OCI-LY7 (cell line): ENCODE data around the gene CALN1. TPM values are rescaled to one million over a fixed set of nuclear protein-coding genes. Genes with fewer than 3 reads are reported as not detected.

Experiments
- BruUV-seq: library from RNA; stranded (reverse); fragments of 400-500 nt; replicated peaks from 2 replicates; lab custom pipeline; 2021; lab: Mats Ljungman, UMichigan
- CTCF ChIA-PET: fragments of 300-600 bp; sonication (Branson Sonifier 250); formaldehyde crosslinking; loops from one replicate; lab custom pipeline; 2022; ENCODE audit warnings: antibody characterized with exemption; ENCODE audit not compliant: unreplicated experiment; lab: Charles Lee
- POLR2A ChIA-PET: fragments of 300-600 bp; sonication (Branson Sonifier 250); formaldehyde crosslinking; loops from one replicate; lab custom pipeline; 2022; ENCODE audit warnings: antibody characterized with exemption; lab: Charles Lee
- DNase-seq: peaks from one replicate; pipeline ENCODE4 v3.0.0-alpha.2; 2015; ENCODE audit warnings: low spot score
- H2AFZ ChIP-seq: fragments of 200-600 bp; sonication (generic), shearing (Covaris generic); 2 replicates; pipeline ENCODE4 v1.6.1; 2014; ENCODE audit warnings: mild to moderate bottlenecking, antibody characterized with exemption, low read length, moderate library complexity
- H3K27ac ChIP-seq: fragments of 200-600 bp; sonication (generic); 2 replicates; pipeline ENCODE4 v1.5.1; 2014; ENCODE audit warnings: mixed run types, low read depth, mild to moderate bottlenecking, moderate library complexity, low read length, inconsistent platforms; ENCODE audit not compliant: poor library complexity, severe bottlenecking
- H3K36me3 ChIP-seq: fragments of 200-600 bp; sonication (generic); 2 replicates; pipeline ENCODE4 v1.6.1; 2014; ENCODE audit warnings: mild to moderate bottlenecking, antibody characterized with exemption, low read length, moderate library complexity, mixed read lengths; ENCODE audit not compliant: insufficient read depth
- H3K4me1 ChIP-seq: fragments of 200-600 bp; sonication (generic); 2 replicates; pipeline ENCODE4 v1.5.1; 2014; ENCODE audit warnings: mild to moderate bottlenecking, low read length; ENCODE audit not compliant: insufficient read depth, poor library complexity, severe bottlenecking
- H3K4me2 ChIP-seq: fragments of 200-600 bp; sonication (generic); 2 replicates; pipeline ENCODE4 v1.6.1; 2014; ENCODE audit warnings: mild to moderate bottlenecking, low read length
- H3K4me3 ChIP-seq: fragments of 200-600 bp; sonication (generic); 2 replicates; pipeline ENCODE4 v1.5.1; 2014; ENCODE audit warnings: mild to moderate bottlenecking, low read depth, low read length; ENCODE audit not compliant: poor library complexity, severe bottlenecking
- H3K79me2 ChIP-seq: fragments of 200-600 bp; sonication (generic); 2 replicates; pipeline ENCODE4 v1.6.1; 2016; ENCODE audit warnings: low read depth, mild to moderate bottlenecking, low read length, moderate library complexity, mixed read lengths; ENCODE audit not compliant: insufficient read depth
- H3K9me2 ChIP-seq: fragments of 200-600 bp; sonication (generic); 2 replicates; pipeline ENCODE4 v1.6.1; 2016; ENCODE audit warnings: mild to moderate bottlenecking, low read length, mixed read lengths; ENCODE audit not compliant: insufficient read depth
- H3K9me3 ChIP-seq: fragments of 200-600 bp; sonication (generic); 2 replicates; pipeline ENCODE4 v1.6.1; 2014; ENCODE audit warnings: mild to moderate bottlenecking, mixed run types, low read length, mixed read lengths
- H4K20me1 ChIP-seq: fragments of 200-600 bp; sonication (generic); 2 replicates; pipeline ENCODE4 v1.6.1; 2014; ENCODE audit warnings: mild to moderate bottlenecking, antibody characterized with exemption, low read length, moderate library complexity, mixed read lengths; ENCODE audit not compliant: insufficient read depth
- CTCF ChIP-seq: fragments of 200-600 bp; sonication (generic); conservative IDR thresholded peaks from 2 replicates; pipeline ENCODE4 v1.5.1; 2014; ENCODE audit warnings: mild to moderate bottlenecking, antibody characterized with exemption, low read length, moderate library complexity, mixed read lengths
- EZH2phosphoT487 ChIP-seq: fragments of 200-600 bp; sonication (generic); IDR thresholded peaks from 2 replicates; pipeline ENCODE4 v1.6.1; 2018; ENCODE audit warnings: low read depth, borderline replicate concordance, mild to moderate bottlenecking, mixed run types, antibody characterized with exemption, low read length, moderate library complexity, mixed read lengths
- intact Hi-C: fragments of 100-400 bp; cut with micrococcal nuclease; formaldehyde crosslinking; loops from one replicate; pipeline ENCODE4 v1.10.0; 2022; ENCODE audit not compliant: unreplicated experiment
- total RNA-seq, 2 experiments: library from RNA; depleted of rRNA in 1 of 2; stranded (reverse); fragments of >200 nt in 1 of 2; shearing (Covaris generic) in 1 of 2; gene quantifications; 2 replicates each; pipeline ENCODE4 v1.2.3, GENCODE V29; 2014 to 2022

CALN1 gene
- total RNA-seq, 2 experiments from 2014 or later: not detected

GRCh38 chr7:72042855-72043254, 369.3 kb downstream of the CALN1 start:
- no peaks in the 10 kb centered on the region for H3K4me1 ChIP-seq
- H3K4me2 ChIP-seq: no peak overlapping the region
- CTCF ChIA-PET: interaction anchor here (0.5 kb wide), 1 partner anchor 139 kb away, joined by 3 read pairs; no protein-coding TSS in a partner anchor
- no peak overlapping the region for H3K4me3 ChIP-seq
- BruUV-seq: no TSS peak
- no peaks in the 10 kb centered on the region for H3K9me3 ChIP-seq
- TF ChIP-seq EZH2phosphoT487 (no peak), CTCF (no peak)
- intact Hi-C loops: no loop called here
- no peak for DNase-seq
- no peaks in the 10 kb centered on the region for H3K36me3 ChIP-seq
- H3K27ac ChIP-seq: no peak overlapping the region
- H4K20me1 ChIP-seq: no peaks in the 10 kb centered on the region
- H2AFZ ChIP-seq: no peak overlapping the region
- H3K9me2 ChIP-seq: no peaks in the 10 kb centered on the region
- no peaks in the 10 kb centered on the region for H3K79me2 ChIP-seq
- POLR2A ChIA-PET: no interaction called here

- Histone ChIP-seq H3K4me3 (no peak overlapping the region), H3K36me3 (no peaks in the 10 kb centered on the region), H3K27ac (no peak overlapping the region), H3K4me1 (no peaks in the 10 kb centered on the region), H3K4me2 (no peak overlapping the region), H3K9me3 (no peaks in the 10 kb centered on the region), H4K20me1 (no peaks in the 10 kb centered on the region), H3K9me2 (no peaks in the 10 kb centered on the region), H3K79me2 (no peaks in the 10 kb centered on the region), H2AFZ (no peak overlapping the region)
- DNase-seq: no peak
- ChIA-PET CTCF (no interaction called here), POLR2A (no interaction called here)
- intact Hi-C loops: no loop called here
- no peak for TF ChIP-seq EZH2phosphoT487
- TF ChIP-seq CTCF: no peak
- no TSS peak for BruUV-seq
Measured at GRCh38 chr7:72040641-72041040, 371.5 kb downstream of the CALN1 start.

- no peak overlapping the region for H3K27ac ChIP-seq
- H3K4me2 ChIP-seq: no peak overlapping the region
- CTCF ChIA-PET: no interaction called here
- no peaks in the 10 kb centered on the region for H3K9me2 ChIP-seq
- POLR2A ChIA-PET: no interaction called here
- no peak for TF ChIP-seq EZH2phosphoT487
- no peak for TF ChIP-seq CTCF
- H3K79me2 ChIP-seq: no peaks in the 10 kb centered on the region
- H3K4me1 ChIP-seq: no peaks in the 10 kb centered on the region
- no peak overlapping the region for H3K4me3 ChIP-seq
- H3K36me3 ChIP-seq: no peaks in the 10 kb centered on the region
- no peak overlapping the region for H2AFZ ChIP-seq
- no peaks in the 10 kb centered on the region for H4K20me1 ChIP-seq
- no TSS peak for BruUV-seq
- no peak for DNase-seq
- intact Hi-C loops: no loop called here
- no peaks in the 10 kb centered on the region for H3K9me3 ChIP-seq
Measured at GRCh38 chr7:72039460-72039859, 372.7 kb downstream of the CALN1 start.
